DND-41 (cell line): Measurements from ENCODE around the gene KCNQ5.

ENCODE experiments used
- ATAC-seq: fragments of 200-7000 bp; cut with Tn5 transposase; 3 replicates; pipeline ENCODE4 v1.9.1; 2021; ENCODE audit warnings: low read depth; ENCODE audit not compliant: insufficient read depth
- DNase-seq: peaks from one replicate; pipeline ENCODE4 v3.0.0-alpha.2; 2020
- H2AFZ ChIP-seq: 2 replicates; pipeline ENCODE4 v1.6.0; 2012; ENCODE audit warnings: low read depth, low read length
- H3K27ac ChIP-seq: 2 replicates; pipeline ENCODE4 v1.5.1; 2012; ENCODE audit warnings: low read length, inconsistent platforms
- H3K27me3 ChIP-seq: fragments of 200-600 bp; sonication (generic); 2 replicates; pipeline ENCODE4 v1.6.0; 2012; ENCODE audit warnings: low read length, mild to moderate bottlenecking, inconsistent platforms; ENCODE audit not compliant: insufficient read depth, poor library complexity
- H3K36me3 ChIP-seq: 2 replicates; pipeline ENCODE4 v1.5.1; 2012; ENCODE audit warnings: low read length, inconsistent platforms; ENCODE audit not compliant: insufficient read depth
- H3K4me1 ChIP-seq: 2 replicates; pipeline ENCODE4 v1.5.1; 2012; ENCODE audit warnings: mild to moderate bottlenecking, low read length; ENCODE audit not compliant: insufficient read depth
- H3K4me2 ChIP-seq: 2 replicates; pipeline ENCODE4 v1.6.0; 2012; ENCODE audit warnings: mild to moderate bottlenecking, moderate library complexity, low read length, inconsistent platforms; ENCODE audit not compliant: insufficient read depth
- H3K4me3 ChIP-seq, 2 experiments: fragments of 200-600 bp in 1 of 2; shearing (Covaris generic) in 1 of 2; 2 replicates each; pipeline ENCODE4 v1.5.1; 2012 to 2016; ENCODE audit warnings: inconsistent platforms in 2 of 2, low read length in 2 of 2, mild to moderate bottlenecking in 2 of 2, low read depth in 1 of 2, moderate library complexity in 1 of 2
- H3K79me2 ChIP-seq: 2 replicates; pipeline ENCODE4 v1.6.0; 2012; ENCODE audit warnings: low read length, inconsistent platforms; ENCODE audit not compliant: insufficient read depth
- H3K9ac ChIP-seq: 2 replicates; pipeline ENCODE4 v1.6.0; 2012; ENCODE audit warnings: low read depth, mild to moderate bottlenecking, inconsistent platforms, low read length, moderate library complexity
- H3K9me3 ChIP-seq: 2 replicates; pipeline ENCODE4 v1.5.1; 2012; ENCODE audit warnings: low read length, moderate library complexity, mild to moderate bottlenecking, inconsistent platforms; ENCODE audit not compliant: insufficient read depth, severe bottlenecking
- H4K20me1 ChIP-seq: 2 replicates; pipeline ENCODE4 v1.6.0; 2012; ENCODE audit warnings: low read length; ENCODE audit not compliant: insufficient read depth
- CTCF ChIP-seq: IDR thresholded peaks from 2 replicates; pipeline ENCODE4 v1.5.1; 2012; ENCODE audit warnings: borderline replicate concordance, low read length, moderate library complexity, mild to moderate bottlenecking; ENCODE audit not compliant: poor library complexity, severe bottlenecking; ENCODE audit errors: extremely low read depth
- EZH2 ChIP-seq: IDR thresholded peaks from 3 replicates; pipeline ENCODE4 v1.6.1; 2012; ENCODE audit warnings: borderline replicate concordance, low read depth, mild to moderate bottlenecking, moderate library complexity, low read length, inconsistent platforms; ENCODE audit not compliant: severe bottlenecking

KCNQ5 gene

GRCh38 chr6:72712910-72713309 is 91.0 kb downstream of the KCNQ5 start:
- no peak overlapping the region for H3K9ac ChIP-seq
- no peaks in the 10 kb centered on the region for H3K36me3 ChIP-seq
- H4K20me1 ChIP-seq = no peaks in the 10 kb centered on the region
- no peaks in the 10 kb centered on the region for H3K27me3 ChIP-seq
- TF ChIP-seq CTCF (no peak), EZH2 (no peak)
- no peaks in the 10 kb centered on the region for H3K79me2 ChIP-seq
- H3K4me1 ChIP-seq = no peaks in the 10 kb centered on the region
- no peak overlapping the region for H3K27ac ChIP-seq
- H3K4me2 ChIP-seq = no peak overlapping the region
- DNase-seq (no peak), ATAC-seq (no peak)
- no peaks in the 10 kb centered on the region for H3K9me3 ChIP-seq
- H3K4me3 ChIP-seq = no peak overlapping the region
- H2AFZ ChIP-seq = no peak overlapping the region

GRCh38 chr6:72715119-72715518 is 93.3 kb downstream of the KCNQ5 start:
- no peak overlapping the region for H3K27ac ChIP-seq
- ATAC-seq = no peak
- no peak for TF ChIP-seq CTCF
- TF ChIP-seq EZH2 = no peak
- no peaks in the 10 kb centered on the region for H3K27me3 ChIP-seq
- H3K9ac ChIP-seq = no peak overlapping the region
- no peaks in the 10 kb centered on the region for H4K20me1 ChIP-seq
- H3K4me1 ChIP-seq = no peaks in the 10 kb centered on the region
- DNase-seq = no peak
- no peak overlapping the region for H2AFZ ChIP-seq
- no peaks in the 10 kb centered on the region for H3K79me2 ChIP-seq
- H3K4me3 ChIP-seq = no peak overlapping the region
- H3K36me3 ChIP-seq = no peaks in the 10 kb centered on the region
- H3K4me2 ChIP-seq = no peak overlapping the region
- no peaks in the 10 kb centered on the region for H3K9me3 ChIP-seq

- no peak overlapping the region for H3K9ac ChIP-seq
- no peak overlapping the region for H3K27ac ChIP-seq
- ATAC-seq = no peak
- H3K4me3 ChIP-seq = no peak overlapping the region
- H3K79me2 ChIP-seq = no peaks in the 10 kb centered on the region
- TF ChIP-seq CTCF = no peak
- no peak for TF ChIP-seq EZH2
- no peaks in the 10 kb centered on the region for H3K36me3 ChIP-seq
- H3K27me3 ChIP-seq = no peaks in the 10 kb centered on the region
- H3K9me3 ChIP-seq = no peaks in the 10 kb centered on the region
- DNase-seq = no peak
- H4K20me1 ChIP-seq = no peaks in the 10 kb centered on the region
- H3K4me1 ChIP-seq = no peaks in the 10 kb centered on the region
- no peak overlapping the region for H3K4me2 ChIP-seq
- no peak overlapping the region for H2AFZ ChIP-seq
Measured at GRCh38 chr6:72716916-72717315, 95.1 kb downstream of the KCNQ5 start.

- no peaks in the 10 kb centered on the region for H3K79me2 ChIP-seq
- H3K27me3 ChIP-seq = no peaks in the 10 kb centered on the region
- H3K36me3 ChIP-seq = no peaks in the 10 kb centered on the region
- no peaks in the 10 kb centered on the region for H4K20me1 ChIP-seq
- H3K9ac ChIP-seq = no peak overlapping the region
- H3K4me1 ChIP-seq = no peaks in the 10 kb centered on the region
- ATAC-seq (no peak), DNase-seq (no peak)
- H2AFZ ChIP-seq = no peak overlapping the region
- H3K27ac ChIP-seq = no peak overlapping the region
- H3K4me2 ChIP-seq = no peak overlapping the region
- TF ChIP-seq EZH2 (no peak), CTCF (no peak)
- H3K9me3 ChIP-seq = no peaks in the 10 kb centered on the region
- H3K4me3 ChIP-seq = no peak overlapping the region
Measured at GRCh38 chr6:72720464-72720863, 98.6 kb downstream of the KCNQ5 start.
